ENCODE results near the gene ABCA1. TPM values are rescaled to one million over a fixed set of nuclear protein-coding genes. Genes with fewer than 3 reads are reported as not detected.

The ABCA1 gene
- total RNA-seq, 2 experiments from 2014 or later: 8.0 to 14.0 TPM

DNA sequence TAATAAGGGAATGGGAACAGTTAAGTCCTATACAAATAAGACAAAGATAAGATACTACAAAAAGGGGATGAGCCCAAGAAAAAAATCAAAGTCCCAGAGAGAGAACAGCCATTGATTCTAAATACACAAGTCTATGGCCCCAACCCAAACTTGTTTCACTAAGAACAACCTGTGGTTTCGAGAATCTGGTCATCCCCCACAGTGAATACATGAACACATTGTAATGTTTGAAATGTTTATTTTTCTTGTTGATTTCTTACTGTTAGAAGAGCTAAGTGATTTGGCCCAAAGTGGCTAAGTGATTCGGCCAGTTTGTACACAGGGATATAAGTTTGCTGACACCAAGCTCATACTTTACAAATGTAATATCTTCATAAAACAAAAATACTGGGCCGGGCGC is 3.3 kb upstream of the ABCA1 start:
- no peak for TF ChIP-seq EZH2phosphoT487 (IDR thresholded peaks at IDR 0.05; ENCODE audit: borderline replicate concordance, low read depth, low read length)
- TF ChIP-seq, protein P1, sequence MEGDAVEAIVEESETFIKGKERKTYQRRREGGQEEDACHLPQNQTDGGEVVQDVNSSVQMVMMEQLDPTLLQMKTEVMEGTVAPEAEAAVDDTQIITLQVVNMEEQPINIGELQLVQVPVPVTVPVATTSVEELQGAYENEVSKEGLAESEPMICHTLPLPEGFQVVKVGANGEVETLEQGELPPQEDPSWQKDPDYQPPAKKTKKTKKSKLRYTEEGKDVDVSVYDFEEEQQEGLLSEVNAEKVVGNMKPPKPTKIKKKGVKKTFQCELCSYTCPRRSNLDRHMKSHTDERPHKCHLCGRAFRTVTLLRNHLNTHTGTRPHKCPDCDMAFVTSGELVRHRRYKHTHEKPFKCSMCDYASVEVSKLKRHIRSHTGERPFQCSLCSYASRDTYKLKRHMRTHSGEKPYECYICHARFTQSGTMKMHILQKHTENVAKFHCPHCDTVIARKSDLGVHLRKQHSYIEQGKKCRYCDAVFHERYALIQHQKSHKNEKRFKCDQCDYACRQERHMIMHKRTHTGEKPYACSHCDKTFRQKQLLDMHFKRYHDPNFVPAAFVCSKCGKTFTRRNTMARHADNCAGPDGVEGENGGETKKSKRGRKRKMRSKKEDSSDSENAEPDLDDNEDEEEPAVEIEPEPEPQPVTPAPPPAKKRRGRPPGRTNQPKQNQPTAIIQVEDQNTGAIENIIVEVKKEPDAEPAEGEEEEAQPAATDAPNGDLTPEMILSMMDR (conservative IDR thresholded peaks at IDR 0.05; ENCODE audit: low read length): no peak
- no peak overlapping the region for H3K4me2 ChIP-seq (ENCODE audit: low read length)
- intact Hi-C loops (cut with micrococcal nuclease; ENCODE audit: unreplicated experiment): no loop called here
- ChIA-PET CTCF (ENCODE audit: unreplicated experiment) (interaction anchor here (0.6 kb wide), 1 partner anchor 30 kb away, joined by 4 read pairs; no protein-coding TSS in a partner anchor), POLR2A (interaction anchor here (1.0 to 1.7 kb wide), 5 partner anchors 24 to 224 kb away, joined by 3 to 6 read pairs (median 5); no protein-coding TSS in a partner anchor)
- no peaks in the 10 kb centered on the region for H3K9me3 ChIP-seq (ENCODE audit: low read length)
- H3K36me3 ChIP-seq (ENCODE audit: insufficient read depth, low read length): no peaks in the 10 kb centered on the region
- peaks cover 12% of the 10 kb centered on the region; the same call in 1 of the 2 replicates for H3K79me2 ChIP-seq (ENCODE audit: insufficient read depth, low read depth, low read length)
- no peak overlapping the region for H3K4me3 ChIP-seq (ENCODE audit: low read depth, low read length, poor library complexity, severe bottlenecking)
- peaks cover 22% of the 10 kb centered on the region for H3K4me1 ChIP-seq (ENCODE audit: insufficient read depth, low read length, poor library complexity, severe bottlenecking)
- no peak overlapping the region for H2AFZ ChIP-seq (ENCODE audit: low read length)
- BruUV-seq (replicated peaks): no TSS peak
- H3K27ac ChIP-seq (ENCODE audit: low read depth, low read length, poor library complexity, severe bottlenecking): no peak overlapping the region
- no peak for DNase-seq (ENCODE audit: low spot score)
- H4K20me1 ChIP-seq (ENCODE audit: insufficient read depth, low read length): no peaks in the 10 kb centered on the region
- no peaks in the 10 kb centered on the region for H3K9me2 ChIP-seq (ENCODE audit: insufficient read depth, low read length)

DNA sequence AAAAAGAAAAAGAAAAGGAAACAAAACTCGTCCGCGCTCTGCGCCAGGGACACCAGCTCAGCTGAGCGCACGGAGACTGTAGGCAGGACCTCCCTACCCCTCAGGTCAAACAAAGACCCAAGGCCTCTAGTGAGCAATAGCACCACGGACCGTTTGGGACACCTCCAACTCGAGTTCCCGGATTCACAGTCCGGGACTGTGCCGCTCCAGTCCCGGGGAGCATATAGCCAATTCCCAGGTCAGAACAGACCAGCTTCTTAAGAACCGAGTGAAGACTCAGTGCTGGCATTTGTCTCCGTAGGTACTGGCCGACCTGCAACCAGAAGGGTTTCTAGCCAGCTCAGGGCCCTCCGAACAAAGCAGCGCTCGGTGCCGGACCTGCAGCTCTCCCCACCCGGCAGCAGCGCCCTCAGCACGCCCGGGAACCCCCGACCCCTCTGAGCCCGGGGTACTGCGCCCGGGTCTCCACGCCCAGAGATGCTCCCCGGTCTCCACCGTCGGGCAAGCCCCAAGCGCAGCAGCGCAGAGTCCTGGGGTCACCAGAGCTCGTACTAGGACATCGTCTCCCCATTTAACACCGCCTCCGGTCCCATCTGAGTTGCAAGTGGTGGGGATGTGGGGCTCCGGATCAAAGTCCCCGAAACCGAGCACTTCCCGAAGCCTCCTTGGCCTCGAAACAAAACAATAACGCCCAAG is 591 bp downstream of the ABCA1 start:
- TF ChIP-seq, protein P1 (conservative IDR thresholded peaks at IDR 0.05; ENCODE audit: low read length): no peak
- no peak for TF ChIP-seq EZH2phosphoT487 (IDR thresholded peaks at IDR 0.05; ENCODE audit: borderline replicate concordance, low read depth, low read length)
- Histone ChIP-seq H3K9me2 (ENCODE audit: insufficient read depth, low read length) (no peaks in the 10 kb centered on the region), H3K36me3 (ENCODE audit: insufficient read depth, low read length) (no peaks in the 10 kb centered on the region), H3K4me1 (ENCODE audit: insufficient read depth, low read length, poor library complexity, severe bottlenecking) (peaks cover 42% of the 10 kb centered on the region), H3K79me2 (ENCODE audit: insufficient read depth, low read depth, low read length) (peaks cover 44% of the 10 kb centered on the region), H3K4me3 (ENCODE audit: low read depth, low read length, poor library complexity, severe bottlenecking) (peak overlapping the region; percentile 86), H4K20me1 (ENCODE audit: insufficient read depth, low read length) (no peaks in the 10 kb centered on the region), H3K4me2 (ENCODE audit: low read length) (peak overlapping the region; percentile 88), H3K27ac (ENCODE audit: low read depth, low read length, poor library complexity, severe bottlenecking) (peak overlapping the region; percentile 98), H2AFZ (ENCODE audit: low read length) (peak overlapping the region; percentile 46; the same call in 1 of the 2 replicates), H3K9me3 (ENCODE audit: low read length) (no peaks in the 10 kb centered on the region)
- POLR2A ChIA-PET: interaction anchor here (0.5 to 2.9 kb wide), 17 partner anchors 10 to 584 kb away, joined by 3 to 24 read pairs (median 4); no protein-coding TSS in a partner anchor
- intact Hi-C loops (cut with micrococcal nuclease; ENCODE audit: unreplicated experiment): loop anchor here (2.0 to 5.0 kb wide), 5 partner anchors 105 to 487 kb away; partner anchors contain the start of gene SLC44A1
- BruUV-seq (replicated peaks): TSS peak; percentile 34
- peak; percentile 66 for DNase-seq (ENCODE audit: low spot score)
- CTCF ChIA-PET (ENCODE audit: unreplicated experiment): interaction anchor here (2.5 kb wide), 1 partner anchor 64 kb away, joined by 18 read pairs; no protein-coding TSS in a partner anchor
